Fibroblast of lung (primary cell): ENCODE measurements around the gene DNAI1.

ENCODE experiments used
- CTCF ChIP-seq, 2 donors: IDR thresholded peaks in 1 of 2; conservative IDR thresholded peaks in 1 of 2; 1 replicate in 1 of 2; 2 replicates in 1 of 2; pipeline ENCODE4 v1.5.1; 2011 to 2012; ENCODE audit warnings: low read length in 2 of 2, control low read depth in 1 of 2, inconsistent platforms in 1 of 2, low read depth in 1 of 2, mild to moderate bottlenecking in 1 of 2
- EZH2 ChIP-seq: IDR thresholded peaks from 2 replicates; pipeline ENCODE4 v1.5.1; 2012; ENCODE audit warnings: low read length, control low read depth, mild to moderate bottlenecking; ENCODE audit errors: missing control alignments

GRCh38 chr9:34490760-34491159 is 32.2 kb downstream of the DNAI1 start:
- no peak for TF ChIP-seq EZH2
- no peak for TF ChIP-seq CTCF (conservative IDR thresholded peaks at IDR 0.05 in 1 of 2, IDR thresholded peaks at IDR 0.05 in 1 of 2; ENCODE audit: low read depth in 1 of 2, low read length in 2 of 2)
